ENCODE data around the gene MTERF2.
A peak's percentile ranks its signal among the peaks of the same experiment; 100 is the strongest.

Gene MTERF2

GRCh38 chr12:107031061-107031460, 44.1 kb upstream of the MTERF2 start:
- WGBS (ENCODE audit: extremely low coverage, insufficient coverage, insufficient read length): no CpG with 5 or more reads among the region's 2 CpGs

DNA sequence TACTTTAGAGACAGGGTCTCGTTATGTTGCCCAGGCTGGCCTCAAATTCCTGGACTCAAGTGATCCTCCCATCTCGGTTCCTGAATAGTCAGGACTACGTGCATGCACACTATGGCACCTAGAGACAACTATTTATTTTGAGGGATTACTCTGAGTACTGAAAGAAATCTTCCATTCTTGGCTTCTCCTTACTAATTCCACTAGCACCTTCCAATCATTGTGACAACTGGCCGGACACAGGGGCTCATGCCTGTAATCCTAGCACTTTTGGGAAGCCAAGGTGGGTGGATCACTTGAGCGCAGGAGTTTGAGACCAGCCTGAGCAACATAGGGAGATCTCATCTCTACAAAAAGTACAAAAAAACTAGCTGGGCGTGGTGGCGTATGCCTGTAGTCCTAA, 42.1 kb upstream of the MTERF2 start:
- H3K4me2 ChIP-seq (ENCODE audit: low read length): no peak overlapping the region
- no peak overlapping the region for H4K8ac ChIP-seq (ENCODE audit: low read depth, low read length)
- H3K18ac ChIP-seq (ENCODE audit: low read length): no peak overlapping the region
- no peak overlapping the region for H2BK5ac ChIP-seq (ENCODE audit: low read depth, low read length, poor library complexity)
- H3K36me3 ChIP-seq (ENCODE audit: control insufficient read depth in 1 of 2, insufficient read depth in 2 of 2, low read length in 2 of 2): no peaks in the 10 kb centered on the region
- no peak overlapping the region for H3K14ac ChIP-seq (ENCODE audit: low read length)
- H3K9ac ChIP-seq (ENCODE audit: low read length): no peak overlapping the region
- no peak overlapping the region for H2AK5ac ChIP-seq (ENCODE audit: low read length)
- H2BK12ac ChIP-seq (ENCODE audit: low read length): no peak overlapping the region
- no peak overlapping the region for H4K12ac ChIP-seq (ENCODE audit: low read depth, low read length)
- no peak overlapping the region for H2BK120ac ChIP-seq (ENCODE audit: insufficient read depth, low read length, poor library complexity)
- H3K23ac ChIP-seq (ENCODE audit: low read length): no peak overlapping the region
- H3K4me1 ChIP-seq (ENCODE audit: control insufficient read depth in 1 of 2, insufficient read depth in 2 of 2, low read length in 2 of 2): peaks cover 2% of the 10 kb centered on the region in 2 experiments
- no peak overlapping the region for H3K27ac ChIP-seq (ENCODE audit: low read depth, low read length)
- no peak overlapping the region for H2AFZ ChIP-seq (ENCODE audit: insufficient read depth, low read length, poor library complexity)
- H3K79me2 ChIP-seq (ENCODE audit: control insufficient read depth, insufficient read depth, low read length, poor library complexity): no peaks in the 10 kb centered on the region
- DNase-seq: no peak
- H3K79me1 ChIP-seq (ENCODE audit: low read length): no peaks in the 10 kb centered on the region
- no peaks in the 10 kb centered on the region for H3K9me3 ChIP-seq (ENCODE audit: insufficient read depth, low read depth, low read length)
- WGBS (ENCODE audit: extremely low coverage, insufficient coverage, insufficient read length): no CpG with 5 or more reads among the region's 7 CpGs
- no peaks in the 10 kb centered on the region for H3K27me3 ChIP-seq (ENCODE audit: insufficient read depth, low read length)
- no peak overlapping the region for H4K91ac ChIP-seq (ENCODE audit: low read depth, low read length)
- H3K4me3 ChIP-seq (ENCODE audit: low read depth, low read length): no peak overlapping the region
- no peak overlapping the region for H3K4ac ChIP-seq (ENCODE audit: low read depth, low read length)

More at GRCh38 chr12:107031061-107031460, 44.1 kb upstream of the MTERF2 start:
- Histone ChIP-seq H3K14ac (ENCODE audit: low read length) (no peak overlapping the region), H3K9ac (ENCODE audit: low read length) (no peak overlapping the region), H3K18ac (ENCODE audit: low read length) (no peak overlapping the region), H3K23ac (ENCODE audit: low read length) (no peak overlapping the region), H3K4me2 (ENCODE audit: low read length) (no peak overlapping the region), H3K36me3 (ENCODE audit: control insufficient read depth in 1 of 2, insufficient read depth in 2 of 2, low read length in 2 of 2) (no peaks in the 10 kb centered on the region), H3K79me1 (ENCODE audit: low read length) (no peaks in the 10 kb centered on the region), H3K9me3 (ENCODE audit: insufficient read depth, low read depth, low read length) (no peaks in the 10 kb centered on the region), H3K4ac (ENCODE audit: low read depth, low read length) (no peak overlapping the region), H4K91ac (ENCODE audit: low read depth, low read length) (no peak overlapping the region), H2AK5ac (ENCODE audit: low read length) (no peak overlapping the region), H3K79me2 (ENCODE audit: control insufficient read depth, insufficient read depth, low read length, poor library complexity) (no peaks in the 10 kb centered on the region), H2BK120ac (ENCODE audit: insufficient read depth, low read length, poor library complexity) (no peak overlapping the region), H3K4me1 (ENCODE audit: control insufficient read depth in 1 of 2, insufficient read depth in 2 of 2, low read length in 2 of 2) (peaks cover 1 to 2% of the 10 kb centered on the region in 2 experiments), H4K12ac (ENCODE audit: low read depth, low read length) (no peak overlapping the region), H3K4me3 (ENCODE audit: low read depth, low read length) (no peak overlapping the region), H2BK12ac (ENCODE audit: low read length) (no peak overlapping the region), H3K27ac (ENCODE audit: low read depth, low read length) (no peak overlapping the region), H3K27me3 (ENCODE audit: insufficient read depth, low read length) (no peaks in the 10 kb centered on the region), H2BK5ac (ENCODE audit: low read depth, low read length, poor library complexity) (no peak overlapping the region), H4K8ac (ENCODE audit: low read depth, low read length) (no peak overlapping the region), H2AFZ (ENCODE audit: insufficient read depth, low read length, poor library complexity) (no peak overlapping the region)
- no peak for DNase-seq

- Histone ChIP-seq H2BK120ac (ENCODE audit: insufficient read depth, low read length, poor library complexity) (no peak overlapping the region), H3K18ac (ENCODE audit: low read length) (no peak overlapping the region), H4K12ac (ENCODE audit: low read depth, low read length) (no peak overlapping the region), H2BK5ac (ENCODE audit: low read depth, low read length, poor library complexity) (no peak overlapping the region), H2BK12ac (ENCODE audit: low read length) (no peak overlapping the region), H3K79me1 (ENCODE audit: low read length) (no peaks in the 10 kb centered on the region), H3K4ac (ENCODE audit: low read depth, low read length) (no peak overlapping the region), H2AK5ac (ENCODE audit: low read length) (no peak overlapping the region), H3K27ac (ENCODE audit: low read depth, low read length) (no peak overlapping the region), H3K14ac (ENCODE audit: low read length) (no peak overlapping the region), H3K9me3 (ENCODE audit: insufficient read depth, low read depth, low read length) (no peaks in the 10 kb centered on the region), H3K27me3 (ENCODE audit: insufficient read depth, low read length) (no peaks in the 10 kb centered on the region), H2AFZ (ENCODE audit: insufficient read depth, low read length, poor library complexity) (no peak overlapping the region), H3K4me2 (ENCODE audit: low read length) (no peak overlapping the region), H3K9ac (ENCODE audit: low read length) (no peak overlapping the region), H3K79me2 (ENCODE audit: control insufficient read depth, insufficient read depth, low read length, poor library complexity) (no peaks in the 10 kb centered on the region), H3K23ac (ENCODE audit: low read length) (no peak overlapping the region), H3K4me1 (ENCODE audit: control insufficient read depth in 1 of 2, insufficient read depth in 2 of 2, low read length in 2 of 2) (peaks cover 2% of the 10 kb centered on the region in 2 experiments), H3K36me3 (ENCODE audit: control insufficient read depth in 1 of 2, insufficient read depth in 2 of 2, low read length in 2 of 2) (no peaks in the 10 kb centered on the region), H3K4me3 (ENCODE audit: low read depth, low read length) (no peak overlapping the region), H4K8ac (ENCODE audit: low read depth, low read length) (no peak overlapping the region), H4K91ac (ENCODE audit: low read depth, low read length) (no peak overlapping the region)
- DNase-seq: peak; percentile 84 to 99
- no CpG with 5 or more reads among the region's 2 CpGs for WGBS (ENCODE audit: extremely low coverage, insufficient coverage, insufficient read length)
Observed at GRCh38 chr12:107027636-107028053, 40.7 kb upstream of the MTERF2 start.

GRCh38 chr12:107026806-107027635, 40.1 kb upstream of the MTERF2 start:
- no peak for DNase-seq
- Histone ChIP-seq H2AFZ (ENCODE audit: insufficient read depth, low read length, poor library complexity) (no peak overlapping the region), H3K14ac (ENCODE audit: low read length) (no peak overlapping the region), H3K9me3 (ENCODE audit: insufficient read depth, low read depth, low read length) (no peaks in the 10 kb centered on the region), H3K4me3 (ENCODE audit: low read depth, low read length) (no peak overlapping the region), H2BK5ac (ENCODE audit: low read depth, low read length, poor library complexity) (no peak overlapping the region), H3K4me1 (ENCODE audit: control insufficient read depth in 1 of 2, insufficient read depth in 2 of 2, low read length in 2 of 2) (peaks cover 2% of the 10 kb centered on the region in 2 experiments), H2BK12ac (ENCODE audit: low read length) (no peak overlapping the region), H2BK120ac (ENCODE audit: insufficient read depth, low read length, poor library complexity) (no peak overlapping the region), H2AK5ac (ENCODE audit: low read length) (no peak overlapping the region), H3K79me2 (ENCODE audit: control insufficient read depth, insufficient read depth, low read length, poor library complexity) (no peaks in the 10 kb centered on the region), H4K12ac (ENCODE audit: low read depth, low read length) (no peak overlapping the region), H3K4ac (ENCODE audit: low read depth, low read length) (no peak overlapping the region), H3K27me3 (ENCODE audit: insufficient read depth, low read length) (no peaks in the 10 kb centered on the region), H3K4me2 (ENCODE audit: low read length) (no peak overlapping the region), H3K18ac (ENCODE audit: low read length) (no peak overlapping the region), H4K8ac (ENCODE audit: low read depth, low read length) (no peak overlapping the region), H4K91ac (ENCODE audit: low read depth, low read length) (no peak overlapping the region), H3K36me3 (ENCODE audit: control insufficient read depth in 1 of 2, insufficient read depth in 2 of 2, low read length in 2 of 2) (no peaks in the 10 kb centered on the region), H3K79me1 (ENCODE audit: low read length) (no peaks in the 10 kb centered on the region), H3K9ac (ENCODE audit: low read length) (no peak overlapping the region), H3K23ac (ENCODE audit: low read length) (no peak overlapping the region), H3K27ac (ENCODE audit: low read depth, low read length) (no peak overlapping the region)
- no CpG with 5 or more reads among the region's 4 CpGs for WGBS (ENCODE audit: extremely low coverage, insufficient coverage, insufficient read length)

All from trophoblast cell (in vitro differentiated cells and primary cell).